ENCODE results near the gene RNF167.
A peak's percentile ranks its signal among the peaks of the same experiment; 100 is the strongest.

DNA sequence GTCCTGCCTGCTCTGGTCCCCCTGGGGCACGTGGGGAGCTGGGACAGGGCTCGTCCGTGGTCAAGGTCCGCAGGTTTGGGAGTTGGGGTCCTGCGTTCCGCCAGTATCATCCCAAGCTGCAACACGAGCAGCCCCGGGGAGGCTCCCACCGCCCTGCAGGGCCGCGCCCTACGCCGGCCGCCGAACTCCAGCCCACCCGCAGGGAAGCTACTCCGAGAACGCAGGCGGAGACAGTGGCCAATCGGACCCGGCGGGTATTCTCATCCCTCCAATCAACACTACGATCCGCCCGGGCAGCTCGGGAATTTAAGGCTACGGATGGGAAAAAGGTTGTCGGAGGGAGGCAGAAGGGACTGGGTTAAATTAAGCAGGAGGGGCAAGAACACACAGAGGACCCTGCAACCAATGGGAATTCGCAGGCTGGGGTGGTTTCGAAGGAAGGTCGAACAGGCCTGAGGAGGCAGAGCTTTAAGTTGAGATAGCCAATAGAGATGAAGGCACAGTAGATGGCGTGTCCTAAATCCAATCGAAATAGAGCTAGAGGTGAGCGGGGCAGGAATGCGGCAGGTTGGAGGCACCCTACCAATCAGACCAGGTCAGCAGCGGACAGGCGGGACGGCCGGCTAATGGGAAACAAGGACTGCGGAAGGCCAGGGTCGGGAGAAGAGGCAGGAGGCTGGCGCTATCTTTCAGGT lies 26.9 kb downstream of the RNF167 start:
- TF ChIP-seq, protein P1, sequence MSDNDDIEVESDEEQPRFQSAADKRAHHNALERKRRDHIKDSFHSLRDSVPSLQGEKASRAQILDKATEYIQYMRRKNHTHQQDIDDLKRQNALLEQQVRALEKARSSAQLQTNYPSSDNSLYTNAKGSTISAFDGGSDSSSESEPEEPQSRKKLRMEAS (IDR thresholded peaks at IDR 0.05): peak; percentile 84
- TF ChIP-seq EZH2 (IDR thresholded peaks at IDR 0.05; ENCODE audit: low read depth, low read length, severe bottlenecking): no peak
- no peak for TF ChIP-seq EP300 (IDR thresholded peaks at IDR 0.05; ENCODE audit: borderline replicate concordance in 1 of 2, low read depth in 2 of 2, low read length in 2 of 2)
- peak; percentile 21; the same call in 1 of the 2 replicates for TF ChIP-seq TAF1 (IDR thresholded peaks at IDR 0.05; ENCODE audit: low read depth, low read length)
- TF ChIP-seq POLR2AphosphoS5 (IDR thresholded peaks at IDR 0.05; ENCODE audit: low read depth, low read length): no peak
- TF ChIP-seq, protein P2, sequence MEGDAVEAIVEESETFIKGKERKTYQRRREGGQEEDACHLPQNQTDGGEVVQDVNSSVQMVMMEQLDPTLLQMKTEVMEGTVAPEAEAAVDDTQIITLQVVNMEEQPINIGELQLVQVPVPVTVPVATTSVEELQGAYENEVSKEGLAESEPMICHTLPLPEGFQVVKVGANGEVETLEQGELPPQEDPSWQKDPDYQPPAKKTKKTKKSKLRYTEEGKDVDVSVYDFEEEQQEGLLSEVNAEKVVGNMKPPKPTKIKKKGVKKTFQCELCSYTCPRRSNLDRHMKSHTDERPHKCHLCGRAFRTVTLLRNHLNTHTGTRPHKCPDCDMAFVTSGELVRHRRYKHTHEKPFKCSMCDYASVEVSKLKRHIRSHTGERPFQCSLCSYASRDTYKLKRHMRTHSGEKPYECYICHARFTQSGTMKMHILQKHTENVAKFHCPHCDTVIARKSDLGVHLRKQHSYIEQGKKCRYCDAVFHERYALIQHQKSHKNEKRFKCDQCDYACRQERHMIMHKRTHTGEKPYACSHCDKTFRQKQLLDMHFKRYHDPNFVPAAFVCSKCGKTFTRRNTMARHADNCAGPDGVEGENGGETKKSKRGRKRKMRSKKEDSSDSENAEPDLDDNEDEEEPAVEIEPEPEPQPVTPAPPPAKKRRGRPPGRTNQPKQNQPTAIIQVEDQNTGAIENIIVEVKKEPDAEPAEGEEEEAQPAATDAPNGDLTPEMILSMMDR (IDR thresholded peaks at IDR 0.05; ENCODE audit: control extremely low read depth in 1 of 3, insufficient read depth in 1 of 3, low read depth in 1 of 3, low read length in 3 of 3): no peak
